AG04449 (cell line): ENCODE data around the gene WDR27.
"Not testable (repeated sequence)": the region's sequence is repeated elsewhere in the genome, so short reads cannot be mapped to it uniquely, and the experiment has no call there.

Source experiments
- CTCF ChIA-PET: fragments of 350-600 bp; formaldehyde crosslinking; extraction: SDS; loops from one replicate; lab custom pipeline; 2021; ENCODE audit warnings: antibody characterized with exemption; lab: Yijun Ruan, JAX
- POLR2A ChIA-PET: fragments of 400-600, 350-600 bp; formaldehyde crosslinking; extraction: SDS; loops from one replicate; lab custom pipeline; 2020; ENCODE audit warnings: antibody characterized with exemption, inconsistent platforms; lab: Yijun Ruan, JAX
- DNase-seq: peaks from one replicate; pipeline ENCODE4 v3.0.0-alpha.2; 2010; ENCODE audit warnings: low read depth, low spot score
- H3K4me3 ChIP-seq: 2 replicates; pipeline ENCODE4 v1.5.1; 2011; ENCODE audit warnings: low read depth, mild to moderate bottlenecking, control low read depth, low read length
- TF ChIP-seq, protein P1 (sequence below): IDR thresholded peaks from one replicate; pipeline ENCODE4 v1.5.1; 2011; ENCODE audit warnings: mild to moderate bottlenecking, moderate library complexity, low read length, control low read depth, inconsistent platforms; ENCODE audit not compliant: insufficient read depth; ENCODE audit errors: missing control alignments

WDR27 gene

GRCh38 chr6:169619650-169620049, 82.2 kb downstream of the WDR27 start:
- TF ChIP-seq, protein P1, sequence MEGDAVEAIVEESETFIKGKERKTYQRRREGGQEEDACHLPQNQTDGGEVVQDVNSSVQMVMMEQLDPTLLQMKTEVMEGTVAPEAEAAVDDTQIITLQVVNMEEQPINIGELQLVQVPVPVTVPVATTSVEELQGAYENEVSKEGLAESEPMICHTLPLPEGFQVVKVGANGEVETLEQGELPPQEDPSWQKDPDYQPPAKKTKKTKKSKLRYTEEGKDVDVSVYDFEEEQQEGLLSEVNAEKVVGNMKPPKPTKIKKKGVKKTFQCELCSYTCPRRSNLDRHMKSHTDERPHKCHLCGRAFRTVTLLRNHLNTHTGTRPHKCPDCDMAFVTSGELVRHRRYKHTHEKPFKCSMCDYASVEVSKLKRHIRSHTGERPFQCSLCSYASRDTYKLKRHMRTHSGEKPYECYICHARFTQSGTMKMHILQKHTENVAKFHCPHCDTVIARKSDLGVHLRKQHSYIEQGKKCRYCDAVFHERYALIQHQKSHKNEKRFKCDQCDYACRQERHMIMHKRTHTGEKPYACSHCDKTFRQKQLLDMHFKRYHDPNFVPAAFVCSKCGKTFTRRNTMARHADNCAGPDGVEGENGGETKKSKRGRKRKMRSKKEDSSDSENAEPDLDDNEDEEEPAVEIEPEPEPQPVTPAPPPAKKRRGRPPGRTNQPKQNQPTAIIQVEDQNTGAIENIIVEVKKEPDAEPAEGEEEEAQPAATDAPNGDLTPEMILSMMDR = no peak
- ChIA-PET POLR2A (no interaction called here), CTCF (no interaction called here)
- H3K4me3 ChIP-seq = no peak overlapping the region
- DNase-seq = no peak

DNA sequence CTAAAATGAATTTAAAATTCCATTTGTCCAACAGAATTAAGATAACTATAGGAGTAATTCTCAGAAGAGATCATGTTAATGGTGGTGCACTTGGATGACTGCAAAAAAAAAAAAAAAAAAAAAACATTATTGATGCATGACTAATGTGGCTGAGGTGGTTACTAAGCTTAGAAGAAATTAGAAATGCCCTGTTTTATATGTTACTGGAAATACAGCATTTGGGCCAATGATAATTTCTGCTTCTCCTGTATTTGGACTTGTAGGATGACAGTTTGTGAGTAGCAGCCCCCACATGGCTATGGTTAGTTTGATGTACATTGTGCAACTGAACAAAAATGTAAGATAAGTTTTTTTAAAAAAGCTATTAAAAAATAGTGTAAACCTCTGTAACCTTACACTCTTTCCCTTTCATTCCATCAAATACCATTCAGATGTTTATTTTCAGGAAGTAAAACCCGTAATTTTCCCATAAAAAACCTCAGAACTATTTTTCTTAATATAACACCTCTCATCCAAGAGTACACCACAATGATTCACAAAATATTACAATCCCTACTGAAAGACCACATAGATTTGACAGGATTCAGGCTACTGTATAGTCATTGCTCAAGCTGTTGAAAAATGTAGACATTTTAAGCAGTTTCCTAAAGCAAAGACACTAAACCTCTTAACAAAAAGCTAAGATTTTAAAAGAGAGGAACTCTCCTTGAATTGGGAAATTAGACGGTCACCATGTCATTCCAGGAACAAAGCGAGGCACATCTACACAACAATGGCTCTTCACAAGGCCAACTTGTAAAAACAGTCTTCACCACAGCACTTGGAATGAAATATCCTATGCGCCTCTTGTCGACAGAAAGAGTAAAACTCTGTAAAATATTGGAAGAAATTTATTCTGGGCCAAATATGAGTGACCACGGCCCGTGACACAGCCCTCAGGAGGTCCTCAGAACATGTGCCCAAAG, 83.0 kb downstream of the WDR27 start:
- POLR2A ChIA-PET = interaction anchor here (0.6 to 1.4 kb wide), 7 partner anchors 60 to 965 kb away, joined by 3 to 7 read pairs (median 3); partner anchors contain the start of genes C6orf120 and WDR27
- DNase-seq = peak; percentile 95
- TF ChIP-seq, protein P1 = no peak
- H3K4me3 ChIP-seq = no peak overlapping the region
- CTCF ChIA-PET = no interaction called here

DNA sequence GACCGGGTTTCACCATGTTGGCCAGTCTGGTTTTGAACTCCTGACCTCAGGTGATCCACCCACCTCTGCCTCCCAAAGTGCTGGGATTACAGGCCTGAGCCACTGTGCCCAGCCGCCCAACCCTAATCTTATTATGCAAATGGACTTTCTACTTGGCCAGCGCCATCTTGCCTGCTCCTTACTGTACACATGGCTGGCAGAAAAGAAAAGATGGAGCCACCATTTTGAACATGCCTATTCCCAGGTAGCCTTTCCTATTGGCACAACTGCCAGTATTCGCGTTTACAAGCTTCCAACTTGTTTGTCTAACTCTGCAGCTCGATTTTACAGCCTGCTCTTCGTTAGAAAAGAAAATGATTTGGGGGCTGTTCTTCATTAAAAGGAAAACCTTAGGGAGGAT, 84.3 kb downstream of the WDR27 start:
- POLR2A ChIA-PET = no interaction called here
- no peak overlapping the region for H3K4me3 ChIP-seq
- DNase-seq = no peak
- CTCF ChIA-PET = interaction anchor here (1.0 kb wide), 1 partner anchor 18 kb away, joined by 3 read pairs; no protein-coding TSS in a partner anchor
- TF ChIP-seq, protein P1 = no peak

DNA sequence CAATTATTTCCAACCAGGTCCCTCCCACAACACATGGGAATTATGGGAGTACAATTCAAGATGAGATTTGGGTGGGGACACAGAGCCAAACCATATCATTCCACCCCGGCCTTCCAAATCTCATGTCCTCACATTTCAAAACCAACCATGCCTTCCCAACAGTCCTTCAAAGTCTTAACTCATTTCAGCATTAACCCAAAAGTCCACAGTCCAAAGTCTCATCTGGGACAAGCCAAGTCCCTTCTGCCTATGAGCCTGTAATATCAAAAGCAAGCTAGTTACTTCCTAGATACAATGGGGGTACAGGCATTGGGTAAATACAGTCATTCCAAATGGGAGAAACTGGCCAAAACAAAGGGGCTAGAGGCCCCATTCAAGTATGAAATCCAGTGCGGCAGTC, 93.2 kb downstream of the WDR27 start:
- H3K4me3 ChIP-seq, POLR2A ChIA-PET, CTCF ChIA-PET, DNase-seq: not testable (repeated sequence)

- CTCF ChIA-PET = no interaction called here
Measured at GRCh38 chr6:169604076-169604475, 97.8 kb downstream of the WDR27 start.

DNA sequence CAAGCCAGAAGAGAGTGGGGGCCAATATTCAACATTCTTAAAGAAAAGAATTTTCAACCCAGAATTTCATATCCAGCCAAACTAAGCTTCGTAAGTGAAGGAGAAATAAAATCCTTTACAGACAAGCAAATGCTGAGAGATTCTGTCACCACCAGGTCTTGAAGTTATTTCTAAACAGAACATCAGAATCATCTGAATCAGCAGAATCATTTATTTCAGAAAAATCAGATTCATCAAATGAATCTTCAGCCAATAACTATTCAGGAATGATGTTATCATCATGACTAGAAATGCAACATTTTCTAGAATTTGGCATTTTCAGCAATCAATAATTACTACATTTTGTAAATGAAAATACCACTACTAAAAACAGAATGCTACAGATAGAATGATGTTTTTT, 100.7 kb downstream of the WDR27 start:
- H3K4me3 ChIP-seq, CTCF ChIA-PET, POLR2A ChIA-PET, DNase-seq: not testable (repeated sequence)

More at GRCh38 chr6:169604076-169604475, 97.8 kb downstream of the WDR27 start:
- TF ChIP-seq, protein P1 = no peak
- POLR2A ChIA-PET = no interaction called here
- no peak overlapping the region for H3K4me3 ChIP-seq
- DNase-seq = no peak

DNA sequence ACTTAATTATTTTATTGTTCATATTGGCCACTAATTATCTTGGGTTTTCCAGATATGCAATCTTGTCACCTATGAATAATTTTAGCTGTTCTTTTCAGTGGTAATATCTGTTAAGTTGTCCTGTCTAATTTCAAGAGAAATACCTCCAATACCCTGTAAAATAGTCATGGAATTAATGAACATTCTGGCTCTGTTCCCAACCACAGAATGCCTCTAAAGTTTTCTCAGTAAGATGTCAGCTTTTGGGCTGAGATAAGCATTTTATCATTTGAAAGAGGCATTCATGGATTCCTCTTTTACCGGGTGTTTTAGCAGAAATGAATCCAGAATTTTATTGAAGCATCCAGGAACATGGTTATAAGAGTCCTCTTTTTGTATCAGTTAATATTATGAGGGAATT, 109.3 kb downstream of the WDR27 start:
- DNase-seq = peak; percentile 42
- ChIA-PET POLR2A (no interaction called here), CTCF (no interaction called here)
- TF ChIP-seq, protein P1 = no peak
- no peak overlapping the region for H3K4me3 ChIP-seq
